ENCODE results near the gene UGT1A4. TPM values are rescaled to one million over a fixed set of nuclear protein-coding genes. Genes with fewer than 3 reads are reported as not detected.

The UGT1A4 gene
- polyA plus RNA-seq, 3 donors = not detected

- H2AFZ ChIP-seq (ENCODE audit: insufficient read depth, low read depth, low read length, poor library complexity, severe bottlenecking) = no peak overlapping the region
- H3K4me3 Mint-ChIP-seq = no peak overlapping the region
- H3K4me3 ChIP-seq (replicated peaks in 1 of 3; ENCODE audit: low read depth in 2 of 3, low read length in 3 of 3) = no peak overlapping the region
- peaks cover 0 to 2% (median 0%) of the 10 kb centered on the region in 7 donors for H3K9me3 Mint-ChIP-seq
- H3K36me3 ChIP-seq (replicated peaks in 1 of 2; ENCODE audit: control insufficient read depth in 1 of 2, insufficient read depth in 2 of 2, low read length in 2 of 2) = no peaks in the 10 kb centered on the region
- H3K27ac Mint-ChIP-seq = no peak overlapping the region
- no peak for DNase-seq
- no peaks in the 10 kb centered on the region for H3K9me3 ChIP-seq (replicated peaks in 1 of 2; ENCODE audit: control insufficient read depth in 1 of 2, insufficient read depth in 1 of 2, low read length in 2 of 2)
- H3K4me1 Mint-ChIP-seq = no peaks in the 10 kb centered on the region
- no peaks in the 10 kb centered on the region for H3K27me3 ChIP-seq (ENCODE audit: control insufficient read depth in 2 of 2, insufficient read depth in 2 of 2, low read length in 2 of 2)
- TF ChIP-seq, protein P1, sequence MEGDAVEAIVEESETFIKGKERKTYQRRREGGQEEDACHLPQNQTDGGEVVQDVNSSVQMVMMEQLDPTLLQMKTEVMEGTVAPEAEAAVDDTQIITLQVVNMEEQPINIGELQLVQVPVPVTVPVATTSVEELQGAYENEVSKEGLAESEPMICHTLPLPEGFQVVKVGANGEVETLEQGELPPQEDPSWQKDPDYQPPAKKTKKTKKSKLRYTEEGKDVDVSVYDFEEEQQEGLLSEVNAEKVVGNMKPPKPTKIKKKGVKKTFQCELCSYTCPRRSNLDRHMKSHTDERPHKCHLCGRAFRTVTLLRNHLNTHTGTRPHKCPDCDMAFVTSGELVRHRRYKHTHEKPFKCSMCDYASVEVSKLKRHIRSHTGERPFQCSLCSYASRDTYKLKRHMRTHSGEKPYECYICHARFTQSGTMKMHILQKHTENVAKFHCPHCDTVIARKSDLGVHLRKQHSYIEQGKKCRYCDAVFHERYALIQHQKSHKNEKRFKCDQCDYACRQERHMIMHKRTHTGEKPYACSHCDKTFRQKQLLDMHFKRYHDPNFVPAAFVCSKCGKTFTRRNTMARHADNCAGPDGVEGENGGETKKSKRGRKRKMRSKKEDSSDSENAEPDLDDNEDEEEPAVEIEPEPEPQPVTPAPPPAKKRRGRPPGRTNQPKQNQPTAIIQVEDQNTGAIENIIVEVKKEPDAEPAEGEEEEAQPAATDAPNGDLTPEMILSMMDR (IDR thresholded peaks at IDR 0.05) = no peak
- no peaks in the 10 kb centered on the region for H3K4me1 ChIP-seq (ENCODE audit: control insufficient read depth in 1 of 2, insufficient read depth in 2 of 2, low read length in 2 of 2)
- WGBS (ENCODE audit: insufficient coverage) = 100% methylated on average over 2 of the region's 5 CpGs
- no peaks in the 10 kb centered on the region for H3K36me3 Mint-ChIP-seq
- H3K9ac ChIP-seq (ENCODE audit: insufficient read depth, low read length, poor library complexity, severe bottlenecking) = no peak overlapping the region
- peaks cover 3 to 5% (median 4%) of the 10 kb centered on the region in 3 donors for H3K27me3 Mint-ChIP-seq (ENCODE audit: low read depth in 3 of 3)
- no peaks in the 10 kb centered on the region for H4K20me1 ChIP-seq (ENCODE audit: insufficient read depth, low read length)
- no peak overlapping the region for H3K27ac ChIP-seq (ENCODE audit: low read depth in 1 of 2, low read length in 2 of 2)
- no peak overlapping the region for H3K4me2 ChIP-seq (replicated peaks; ENCODE audit: extremely low read depth, low read length, poor library complexity, severe bottlenecking)
- intact Hi-C loops (cut with micrococcal nuclease) = no loop called here
- no peaks in the 10 kb centered on the region for H3K79me2 ChIP-seq (ENCODE audit: insufficient read depth, low read length)
Observed at GRCh38 chr2:233708942-233709341, 9.6 kb upstream of the UGT1A4 start.

GRCh38 chr2:233711312-233712008, 7.1 kb upstream of the UGT1A4 start:
- no peaks in the 10 kb centered on the region for H3K36me3 Mint-ChIP-seq
- Histone ChIP-seq H2AFZ (ENCODE audit: insufficient read depth, low read depth, low read length, poor library complexity, severe bottlenecking) (no peak overlapping the region), H3K4me1 (ENCODE audit: control insufficient read depth in 1 of 2, insufficient read depth in 2 of 2, low read length in 2 of 2) (no peaks in the 10 kb centered on the region), H3K36me3 (replicated peaks in 1 of 2; ENCODE audit: control insufficient read depth in 1 of 2, insufficient read depth in 2 of 2, low read length in 2 of 2) (no peaks in the 10 kb centered on the region), H3K4me3 (replicated peaks in 1 of 3; ENCODE audit: low read depth in 2 of 3, low read length in 3 of 3) (no peak overlapping the region), H3K27me3 (ENCODE audit: control insufficient read depth in 2 of 2, insufficient read depth in 2 of 2, low read length in 2 of 2) (no peaks in the 10 kb centered on the region), H3K9me3 (replicated peaks in 1 of 2; ENCODE audit: control insufficient read depth in 1 of 2, insufficient read depth in 1 of 2, low read length in 2 of 2) (no peaks in the 10 kb centered on the region), H3K4me2 (replicated peaks; ENCODE audit: extremely low read depth, low read length, poor library complexity, severe bottlenecking) (no peak overlapping the region), H3K9ac (ENCODE audit: insufficient read depth, low read length, poor library complexity, severe bottlenecking) (no peak overlapping the region), H3K79me2 (ENCODE audit: insufficient read depth, low read length) (no peaks in the 10 kb centered on the region), H3K27ac (ENCODE audit: low read depth in 1 of 2, low read length in 2 of 2) (no peak overlapping the region), H4K20me1 (ENCODE audit: insufficient read depth, low read length) (no peaks in the 10 kb centered on the region)
- 66% methylated on average over 6 of the region's 11 CpGs for WGBS (ENCODE audit: insufficient coverage)
- intact Hi-C loops (cut with micrococcal nuclease) = no loop called here
- H3K27me3 Mint-ChIP-seq (ENCODE audit: low read depth in 3 of 3) = peaks cover 4 to 7% (median 6%) of the 10 kb centered on the region in 3 donors
- H3K27ac Mint-ChIP-seq = no peak overlapping the region
- no peak overlapping the region for H3K4me3 Mint-ChIP-seq
- TF ChIP-seq, protein P1 (IDR thresholded peaks at IDR 0.05) = peak; percentile 91
- peak; percentile 8 to 34 (median 13) for DNase-seq
- H3K9me3 Mint-ChIP-seq = peaks cover 0 to 2% (median 0%) of the 10 kb centered on the region in 7 donors
- H3K4me1 Mint-ChIP-seq = no peaks in the 10 kb centered on the region

Data from CD14-positive monocyte (primary cell).